Subcutaneous adipose tissue (tissue), 4 donors: Measurements from ENCODE around the gene GCNT2. TPM values are rescaled to one million over a fixed set of nuclear protein-coding genes. Genes with fewer than 3 reads are reported as not detected.

Experiments used
- total RNA-seq, 4 donors: library from RNA; depleted of rRNA; stranded (reverse); fragments of >200 nt; gene quantifications; one replicate each; pipeline ENCODE4 v1.1.0, GENCODE V29; 2016
- TF ChIP-seq, protein P1 (sequence below): fragments of 450-650 bp; IDR thresholded peaks from one replicate; pipeline ENCODE4 v1.5.1; 2016; ENCODE audit warnings: low read depth, mild to moderate bottlenecking, control low read depth, antibody characterized with exemption, moderate library complexity

The GCNT2 gene
- total RNA-seq, 4 donors from 2014 or later = 0.57 to 8.5 (median 5.6) TPM

DNA sequence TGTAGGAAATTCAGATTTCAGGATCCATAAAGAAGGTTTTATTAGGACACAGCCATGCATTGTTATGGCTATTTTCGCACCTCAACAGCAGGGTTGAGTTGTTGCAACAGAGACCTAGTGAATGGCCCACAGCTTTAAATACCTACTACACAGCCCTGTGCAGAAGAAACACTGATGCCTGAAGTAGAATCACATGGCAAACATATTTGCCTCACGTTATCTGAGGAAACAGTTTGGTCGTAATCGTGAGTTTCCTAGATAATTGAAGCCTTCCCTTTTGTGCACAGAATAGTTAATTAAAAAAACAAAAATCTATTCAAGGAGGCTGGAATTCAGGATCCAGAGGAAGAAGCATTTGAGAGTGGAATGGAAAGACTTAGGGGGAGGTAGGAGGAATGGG is 55.1 kb downstream of the GCNT2 start:
- TF ChIP-seq, protein P1, sequence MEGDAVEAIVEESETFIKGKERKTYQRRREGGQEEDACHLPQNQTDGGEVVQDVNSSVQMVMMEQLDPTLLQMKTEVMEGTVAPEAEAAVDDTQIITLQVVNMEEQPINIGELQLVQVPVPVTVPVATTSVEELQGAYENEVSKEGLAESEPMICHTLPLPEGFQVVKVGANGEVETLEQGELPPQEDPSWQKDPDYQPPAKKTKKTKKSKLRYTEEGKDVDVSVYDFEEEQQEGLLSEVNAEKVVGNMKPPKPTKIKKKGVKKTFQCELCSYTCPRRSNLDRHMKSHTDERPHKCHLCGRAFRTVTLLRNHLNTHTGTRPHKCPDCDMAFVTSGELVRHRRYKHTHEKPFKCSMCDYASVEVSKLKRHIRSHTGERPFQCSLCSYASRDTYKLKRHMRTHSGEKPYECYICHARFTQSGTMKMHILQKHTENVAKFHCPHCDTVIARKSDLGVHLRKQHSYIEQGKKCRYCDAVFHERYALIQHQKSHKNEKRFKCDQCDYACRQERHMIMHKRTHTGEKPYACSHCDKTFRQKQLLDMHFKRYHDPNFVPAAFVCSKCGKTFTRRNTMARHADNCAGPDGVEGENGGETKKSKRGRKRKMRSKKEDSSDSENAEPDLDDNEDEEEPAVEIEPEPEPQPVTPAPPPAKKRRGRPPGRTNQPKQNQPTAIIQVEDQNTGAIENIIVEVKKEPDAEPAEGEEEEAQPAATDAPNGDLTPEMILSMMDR = no peak

DNA sequence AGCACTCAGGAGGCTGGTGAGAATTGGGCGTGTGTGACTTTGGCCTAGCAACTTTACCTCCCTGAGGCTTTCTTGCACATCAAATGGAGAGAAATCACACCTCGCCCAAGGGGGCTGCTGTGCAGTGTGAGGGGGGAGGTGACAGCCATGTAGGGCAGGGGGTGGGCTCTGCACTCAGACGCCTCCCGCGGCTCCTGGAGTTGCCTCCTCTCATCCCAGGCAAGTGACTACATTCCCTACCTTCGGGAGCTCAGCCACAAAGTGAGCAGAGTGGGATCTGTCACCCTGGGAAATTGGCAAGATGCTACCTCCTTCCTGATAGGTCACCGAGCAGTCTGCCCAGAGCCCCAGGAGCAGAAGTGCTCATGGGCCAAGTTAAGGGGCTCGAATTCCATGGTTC is 56.0 kb downstream of the GCNT2 start:
- TF ChIP-seq, protein P1 = no peak

DNA sequence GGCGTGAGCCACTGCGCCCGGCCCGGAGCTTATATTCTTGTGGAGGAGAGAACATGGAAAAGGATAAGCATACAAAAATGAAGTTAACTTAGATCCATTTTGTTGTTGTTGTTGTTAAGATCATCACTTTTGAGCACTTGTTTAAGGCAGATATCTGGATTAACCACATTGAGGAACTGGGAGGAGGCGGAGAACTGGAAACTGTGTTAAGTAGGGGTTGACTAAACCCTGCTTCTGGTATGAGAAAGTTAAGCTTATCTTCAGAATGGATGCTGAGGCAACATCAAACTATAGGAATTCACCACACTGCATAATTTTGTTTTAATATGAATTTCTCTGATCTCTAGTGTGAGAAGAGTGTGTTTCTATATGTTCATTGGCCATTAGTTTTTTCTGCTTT is 57.6 kb downstream of the GCNT2 start:
- TF ChIP-seq, protein P1 = no peak

DNA sequence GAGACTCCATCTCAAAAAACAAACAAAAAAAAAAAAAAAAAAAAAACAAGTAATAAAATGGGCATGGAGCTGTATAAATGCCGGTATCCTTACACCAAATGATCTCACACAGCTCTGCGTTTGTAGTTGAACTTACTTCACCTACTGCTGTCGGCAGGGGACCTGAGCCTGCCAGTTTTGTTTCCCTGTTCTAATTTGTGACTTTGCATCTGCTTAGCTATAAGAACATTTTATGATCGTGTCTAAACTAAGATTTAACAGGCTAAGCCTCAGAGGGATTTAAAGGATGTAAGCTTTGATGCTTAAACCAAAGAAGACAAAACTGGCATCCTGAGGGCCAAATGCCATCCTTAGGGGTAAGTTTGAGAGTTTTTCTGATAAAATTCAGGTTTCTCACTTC is 58.7 kb downstream of the GCNT2 start:
- TF ChIP-seq, protein P1 = no peak

DNA sequence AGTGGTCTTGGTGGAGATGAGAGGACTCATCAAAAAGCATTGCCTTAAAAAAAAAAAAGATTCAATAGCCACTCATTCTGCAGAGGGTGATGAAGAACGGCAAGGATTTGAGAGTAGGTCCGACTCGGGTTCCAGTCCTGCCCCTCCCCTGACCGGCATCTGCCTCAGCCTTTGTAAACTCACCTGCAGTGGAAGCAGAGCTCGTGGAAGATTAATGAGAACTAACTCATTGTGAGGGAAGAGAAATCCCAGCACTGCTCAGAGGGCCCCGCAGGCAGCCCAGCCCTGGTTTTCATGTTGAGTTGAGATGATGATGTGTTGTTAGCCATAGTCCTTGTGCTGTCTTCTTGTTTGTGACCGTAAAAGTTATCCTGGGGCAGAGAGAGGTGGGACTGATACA is 59.4 kb downstream of the GCNT2 start:
- TF ChIP-seq, protein P1 = no peak

DNA sequence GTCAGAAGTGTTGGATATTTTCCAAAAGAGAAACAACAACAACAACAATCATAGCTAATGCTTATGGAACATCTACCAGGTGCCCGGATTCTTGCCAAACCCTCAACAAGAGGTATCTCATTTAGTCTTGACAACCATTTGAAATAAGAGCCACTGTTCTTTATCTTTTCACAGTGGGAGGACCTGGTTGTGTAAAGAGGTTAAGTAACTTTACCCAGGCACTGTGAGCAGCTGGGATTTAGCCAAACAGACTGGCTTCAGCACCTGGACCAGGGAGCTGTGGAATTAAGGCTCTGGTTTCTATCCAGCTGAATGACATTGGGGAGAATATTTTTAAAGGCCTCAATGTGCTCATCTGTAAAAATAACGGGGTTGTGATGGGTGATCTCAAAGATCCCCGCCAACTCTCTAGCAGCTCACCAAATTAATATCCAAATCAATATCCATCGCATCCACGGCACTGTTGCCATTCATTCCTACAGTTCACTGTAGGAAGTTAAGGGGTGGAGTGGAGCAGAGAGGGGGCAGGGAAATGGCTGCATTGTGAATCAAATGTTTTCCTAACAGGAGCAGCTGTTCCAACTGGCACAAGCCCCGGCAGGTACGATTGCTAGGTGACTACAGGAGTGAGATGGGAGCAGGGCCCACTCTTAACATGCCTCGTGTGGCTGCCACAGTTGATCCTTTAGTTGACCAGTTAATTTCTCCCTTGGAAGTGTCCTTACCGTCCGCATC is 61.8 kb downstream of the GCNT2 start:
- TF ChIP-seq, protein P1 = no peak

DNA sequence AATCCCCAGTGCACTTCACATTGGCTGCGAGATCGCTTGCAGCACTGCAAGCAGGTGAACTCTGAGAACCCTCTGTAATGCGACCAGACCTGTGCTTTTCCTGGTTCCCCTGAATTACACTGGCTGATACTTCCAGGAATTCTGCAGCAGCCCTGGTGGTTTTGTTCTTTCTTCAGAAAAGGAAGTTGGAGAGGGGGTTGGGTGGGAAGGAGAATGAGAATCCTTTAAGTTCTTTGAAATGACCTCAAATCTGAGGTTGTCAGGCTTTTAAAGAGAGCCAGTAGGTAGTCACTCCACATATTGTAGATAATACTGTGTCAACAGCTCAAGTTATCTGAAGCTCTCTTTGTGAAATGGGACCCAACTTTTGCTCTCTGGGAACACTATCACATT is 62.4 kb downstream of the GCNT2 start:
- TF ChIP-seq, protein P1 = no peak
